GM12864 (cell line): ENCODE results near the gene PDP2.

ENCODE experiments used
- DNase-seq: peaks from one replicate; pipeline ENCODE4 v3.0.0-alpha.2; 2011; ENCODE audit warnings: low read depth
- H3K4me3 ChIP-seq: 2 replicates; pipeline ENCODE4 v1.5.1; 2011; ENCODE audit warnings: mild to moderate bottlenecking, low read depth, low read length, control low read depth
- CTCF ChIP-seq: IDR thresholded peaks from 2 replicates; pipeline ENCODE4 v1.5.1; 2011; ENCODE audit warnings: low read depth, mild to moderate bottlenecking, moderate library complexity, low read length, control low read depth, inconsistent platforms; ENCODE audit errors: missing control alignments

PDP2 gene

DNA sequence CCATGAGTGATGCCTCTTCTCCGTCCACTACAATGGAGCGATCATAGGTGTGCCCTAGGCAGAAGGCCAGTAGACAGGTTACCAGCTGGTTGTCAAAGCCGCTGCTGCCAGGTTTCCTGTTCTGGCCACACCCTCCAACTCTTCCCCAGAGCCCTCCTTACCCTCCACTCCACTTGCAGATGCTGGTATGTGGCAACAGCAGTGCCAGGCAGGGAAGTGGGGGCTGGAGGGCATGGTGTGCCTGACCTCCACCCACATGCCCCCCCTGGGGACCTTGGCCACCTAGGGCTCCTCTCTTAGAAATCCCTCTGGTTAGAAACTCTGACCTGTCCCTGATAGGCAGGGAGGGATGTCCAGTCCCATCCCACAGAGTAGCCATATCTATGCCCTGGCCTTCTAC lies 43.6 kb downstream of the PDP2 start:
- no peak for TF ChIP-seq CTCF
- no peak overlapping the region for H3K4me3 ChIP-seq
- no peak for DNase-seq

DNA sequence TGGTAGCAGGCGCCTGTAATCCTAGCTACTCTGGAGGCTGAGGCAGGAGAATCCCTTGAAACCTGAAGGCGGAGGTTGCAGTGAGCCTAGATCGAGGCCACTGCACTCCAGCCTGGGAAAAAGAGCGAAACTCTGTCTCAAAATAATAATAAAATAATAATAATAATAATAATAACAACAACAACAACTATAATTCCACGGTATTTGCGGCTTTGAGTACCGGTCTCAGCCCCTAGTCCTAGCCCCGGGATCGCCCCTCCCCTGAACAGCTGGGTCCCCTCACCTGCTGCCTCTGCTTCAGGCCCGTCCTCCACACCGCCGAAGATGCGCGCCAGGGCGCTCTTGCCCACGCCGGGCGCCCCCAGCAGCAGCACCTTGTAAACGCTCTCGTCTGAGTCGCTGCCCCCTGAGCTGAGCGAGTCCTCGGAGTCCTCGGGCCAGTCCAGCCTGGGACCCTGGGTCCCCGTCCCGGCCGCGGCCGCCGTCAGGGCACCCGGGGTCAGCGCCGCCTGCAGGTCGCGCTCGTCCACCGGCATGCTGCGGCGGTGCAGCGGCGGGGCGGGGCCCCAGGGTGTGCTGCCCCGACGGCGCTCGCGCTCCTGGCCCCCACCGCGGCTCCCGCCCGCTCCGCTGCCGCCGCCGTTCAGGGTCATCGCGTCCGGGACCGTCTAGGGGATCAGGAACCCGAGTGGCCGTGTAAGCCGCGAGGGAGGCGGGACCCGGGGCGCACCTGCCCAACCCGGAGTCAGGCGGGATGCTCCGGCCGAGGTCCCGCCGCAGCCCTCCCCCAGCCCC lies 44.4 kb downstream of the PDP2 start:
- peak; percentile 54 for TF ChIP-seq CTCF
- H3K4me3 ChIP-seq: peak overlapping the region; percentile 37
- DNase-seq: no peak

GRCh38 chr16:66925322-66925840 lies 45.1 kb downstream of the PDP2 start, which contains the start of gene RRAD:
TSS of gene RRAD (minus strand) at chr16:66925535. CDS start at chr16:66925179, 356 bp downstream.
- no peak for TF ChIP-seq CTCF
- peak within 1 kb of the TSS; percentile 37 for H3K4me3 ChIP-seq
- DNase-seq: no peak

DNA sequence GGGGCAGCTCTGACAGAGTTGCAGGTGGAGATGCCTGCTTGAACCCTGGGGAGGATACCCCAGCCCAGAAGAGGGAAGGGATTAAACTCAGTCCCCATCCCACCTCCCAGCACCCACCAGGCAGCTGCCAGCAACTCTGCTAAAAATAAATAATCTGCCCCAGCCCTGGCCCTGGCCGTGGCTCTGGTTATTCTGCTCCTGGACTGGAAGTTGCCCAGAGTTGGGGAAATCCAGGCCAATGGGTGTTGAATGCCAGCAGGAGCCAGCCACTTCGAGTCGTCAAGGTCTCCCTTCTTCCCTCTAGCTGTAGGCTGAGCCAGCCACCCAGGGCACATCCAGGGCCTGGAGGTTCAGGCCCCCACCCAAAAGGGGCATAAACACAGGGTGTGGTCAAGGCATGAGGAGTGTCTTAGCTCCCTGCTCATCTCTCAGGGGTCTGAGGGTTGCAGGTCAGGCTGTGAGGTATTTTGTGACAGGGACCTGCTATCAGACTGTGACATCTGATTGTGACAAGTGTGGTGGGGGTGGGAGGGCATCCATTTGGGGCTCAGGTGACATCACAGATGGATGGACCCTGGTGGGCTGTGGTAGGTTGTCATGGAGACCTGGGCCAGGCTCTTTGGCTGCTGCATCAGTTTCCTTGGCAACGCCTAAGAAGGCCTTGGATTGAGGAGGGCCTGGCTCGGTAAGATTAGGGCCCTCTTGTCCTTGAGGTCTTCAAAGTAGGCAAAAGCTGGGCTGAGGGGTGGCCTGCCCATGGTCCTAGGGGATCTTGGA lies 46.0 kb downstream of the PDP2 start:
- DNase-seq: no peak
- no peak overlapping the region for H3K4me3 ChIP-seq
- no peak for TF ChIP-seq CTCF

- no peak for TF ChIP-seq CTCF
- H3K4me3 ChIP-seq: no peak overlapping the region
- no peak for DNase-seq
Observed at GRCh38 chr16:66926961-66927436, 46.7 kb downstream of the PDP2 start.

DNA sequence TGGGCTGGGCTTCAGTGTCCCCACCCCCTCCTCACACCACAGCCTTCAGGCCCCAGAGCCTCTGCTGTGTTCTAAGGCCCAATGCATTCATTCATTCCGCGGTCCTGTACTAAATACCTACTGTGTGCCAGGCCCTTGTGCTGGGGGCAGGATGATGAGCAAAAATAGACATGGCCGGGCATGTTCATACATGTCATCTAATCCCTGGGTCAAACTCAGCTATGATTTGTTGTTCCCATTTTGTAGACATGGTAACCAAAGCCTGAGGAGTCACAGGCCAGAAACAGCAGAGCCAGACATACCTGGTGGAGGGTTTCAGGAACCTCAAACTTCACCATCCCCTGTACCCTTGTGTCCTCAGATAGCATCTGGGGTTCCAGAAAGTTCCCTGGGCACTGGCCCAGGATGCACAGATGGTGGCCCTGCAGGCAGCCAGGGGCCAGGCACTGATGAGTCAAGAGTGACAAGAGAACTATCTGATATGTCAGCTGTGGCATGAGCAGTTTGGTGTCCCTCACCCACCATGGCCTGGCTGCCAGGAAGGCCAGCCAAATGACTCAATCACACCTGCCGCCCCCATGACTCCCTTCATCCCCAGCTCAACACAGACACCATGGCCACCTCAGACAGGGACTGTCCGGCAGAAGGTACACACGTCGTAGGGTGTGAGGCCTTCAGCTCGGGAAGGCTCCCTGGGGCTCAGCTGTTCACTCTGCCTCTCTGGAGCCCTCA lies 47.8 kb downstream of the PDP2 start:
- TF ChIP-seq CTCF: no peak
- no peak for DNase-seq
- no peak overlapping the region for H3K4me3 ChIP-seq
